H1 (cell line): ENCODE measurements around the gene BTBD8.

ENCODE experiments used
- CEBPB ChIP-seq: IDR thresholded peaks from 2 replicates; pipeline ENCODE4 v1.6.1; 2012; ENCODE audit warnings: low read depth, low read length
- JUN ChIP-seq: IDR thresholded peaks from 2 replicates; pipeline ENCODE4 v1.6.1; 2011; ENCODE audit warnings: low read depth, mild to moderate bottlenecking, improper control_type of control experiment, low read length
- KDM1A ChIP-seq: fragments of 200-600, 300-600 bp; sonication (generic); IDR thresholded peaks from 2 replicates; pipeline ENCODE4 v1.7.1; 2016; ENCODE audit warnings: mild to moderate bottlenecking, low read length, borderline replicate concordance
- POLR2AphosphoS5 ChIP-seq: IDR thresholded peaks from 2 replicates; pipeline ENCODE4 v1.6.1; 2011; ENCODE audit warnings: low read depth, low read length
- RAD21 ChIP-seq, 2 experiments: IDR thresholded peaks in 1 of 2; conservative IDR thresholded peaks in 1 of 2; 2 replicates each; pipeline ENCODE4 v1.6.1; 2011; ENCODE audit warnings: low read depth in 2 of 2, low read length in 2 of 2, improper control_type of control experiment in 1 of 2, inconsistent platforms in 1 of 2, mild to moderate bottlenecking in 1 of 2, moderate library complexity in 1 of 2
- RFX5 ChIP-seq: IDR thresholded peaks from 2 replicates; pipeline ENCODE4 v1.6.1; 2011; ENCODE audit warnings: low read depth, low read length, improper control_type of control experiment, borderline replicate concordance
- SUZ12 ChIP-seq: fragments of 200-600 bp; sonication (generic); IDR thresholded peaks from 2 replicates; pipeline ENCODE4 v1.6.1; 2012; ENCODE audit warnings: mild to moderate bottlenecking, inconsistent platforms, low read length, moderate library complexity, mixed read lengths
- TAF1 ChIP-seq: IDR thresholded peaks from 2 replicates; pipeline ENCODE4 v1.6.1; 2011; ENCODE audit warnings: mild to moderate bottlenecking, low read depth, low read length
- TF ChIP-seq, protein P1 (sequence below), 3 experiments: IDR thresholded peaks; 1 replicate in 2 of 3; 2 replicates in 1 of 3; pipeline versions ENCODE4 v1.5.1 to v1.6.1; 2011; ENCODE audit warnings: low read length in 3 of 3, mild to moderate bottlenecking in 3 of 3, inconsistent platforms in 2 of 3, low read depth in 1 of 3, moderate library complexity in 1 of 3; ENCODE audit not compliant: insufficient read depth in 1 of 3; ENCODE audit errors: control extremely low read depth in 1 of 3
- TF ChIP-seq, protein P2 (sequence below): IDR thresholded peaks from 2 replicates; pipeline ENCODE4 v1.6.1; 2012; ENCODE audit warnings: inconsistent platforms

DNA sequence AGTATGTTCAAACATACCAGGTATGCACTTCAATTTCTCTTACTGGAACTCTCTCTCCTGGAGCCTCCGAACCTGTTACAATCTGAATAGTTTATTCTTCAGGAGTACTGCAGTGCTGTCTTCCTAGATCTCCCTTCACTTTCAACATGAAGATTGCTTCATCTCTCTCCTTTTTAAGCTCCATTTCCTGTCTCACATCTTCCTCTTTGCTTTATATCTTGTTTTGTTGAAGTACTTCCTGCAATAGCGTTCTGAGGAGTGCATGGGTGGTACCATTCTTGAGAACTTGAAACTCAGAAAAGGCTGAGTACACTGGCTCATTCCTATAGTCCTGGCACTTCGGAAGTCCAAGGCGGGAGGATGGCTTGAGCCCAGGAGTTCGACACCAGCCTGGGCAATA lies 121.8 kb downstream of the BTBD8 start:
- TF ChIP-seq RAD21 (IDR thresholded peaks at IDR 0.05 in 1 of 2, conservative IDR thresholded peaks at IDR 0.05 in 1 of 2; ENCODE audit: low read depth in 2 of 2, low read length in 2 of 2) (no peak), SUZ12 (no peak), RFX5 (no peak), CEBPB (no peak), POLR2AphosphoS5 (no peak), KDM1A (no peak), JUN (no peak), TAF1 (no peak)
- TF ChIP-seq, protein P1, sequence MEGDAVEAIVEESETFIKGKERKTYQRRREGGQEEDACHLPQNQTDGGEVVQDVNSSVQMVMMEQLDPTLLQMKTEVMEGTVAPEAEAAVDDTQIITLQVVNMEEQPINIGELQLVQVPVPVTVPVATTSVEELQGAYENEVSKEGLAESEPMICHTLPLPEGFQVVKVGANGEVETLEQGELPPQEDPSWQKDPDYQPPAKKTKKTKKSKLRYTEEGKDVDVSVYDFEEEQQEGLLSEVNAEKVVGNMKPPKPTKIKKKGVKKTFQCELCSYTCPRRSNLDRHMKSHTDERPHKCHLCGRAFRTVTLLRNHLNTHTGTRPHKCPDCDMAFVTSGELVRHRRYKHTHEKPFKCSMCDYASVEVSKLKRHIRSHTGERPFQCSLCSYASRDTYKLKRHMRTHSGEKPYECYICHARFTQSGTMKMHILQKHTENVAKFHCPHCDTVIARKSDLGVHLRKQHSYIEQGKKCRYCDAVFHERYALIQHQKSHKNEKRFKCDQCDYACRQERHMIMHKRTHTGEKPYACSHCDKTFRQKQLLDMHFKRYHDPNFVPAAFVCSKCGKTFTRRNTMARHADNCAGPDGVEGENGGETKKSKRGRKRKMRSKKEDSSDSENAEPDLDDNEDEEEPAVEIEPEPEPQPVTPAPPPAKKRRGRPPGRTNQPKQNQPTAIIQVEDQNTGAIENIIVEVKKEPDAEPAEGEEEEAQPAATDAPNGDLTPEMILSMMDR (IDR thresholded peaks at IDR 0.05; ENCODE audit: control extremely low read depth in 1 of 3, insufficient read depth in 1 of 3, low read depth in 1 of 3, low read length in 3 of 3), result no peak
- TF ChIP-seq, protein P2, sequence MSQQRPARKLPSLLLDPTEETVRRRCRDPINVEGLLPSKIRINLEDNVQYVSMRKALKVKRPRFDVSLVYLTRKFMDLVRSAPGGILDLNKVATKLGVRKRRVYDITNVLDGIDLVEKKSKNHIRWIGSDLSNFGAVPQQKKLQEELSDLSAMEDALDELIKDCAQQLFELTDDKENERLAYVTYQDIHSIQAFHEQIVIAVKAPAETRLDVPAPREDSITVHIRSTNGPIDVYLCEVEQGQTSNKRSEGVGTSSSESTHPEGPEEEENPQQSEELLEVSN, result no peak
